B cell (primary cell): ENCODE measurements around the gene FAM186B. TPM values are rescaled to one million over a fixed set of nuclear protein-coding genes. Genes with fewer than 3 reads are reported as not detected.

Experiments used
- ATAC-seq: fragments of 200-7000 bp; cut with Tn5 transposase; one replicate; pipeline ENCODE4 v1.10.0; 2021; ENCODE audit warnings: low read depth, mild to moderate bottlenecking, moderate number of reproducible peaks, moderate library complexity
- CTCF ChIA-PET: fragments of 350-600 bp; sonication (Branson Sonifier 250); formaldehyde crosslinking; loops from one replicate; lab custom pipeline; 2021; ENCODE audit warnings: antibody characterized with exemption, inconsistent platforms; lab: Charles Lee
- POLR2A ChIA-PET: fragments of 350-600 bp; sonication (Branson Sonifier 250); formaldehyde crosslinking; loops from one replicate; lab custom pipeline; 2021; ENCODE audit warnings: antibody characterized with exemption; lab: Charles Lee
- DNase-seq: peaks from one replicate; pipeline ENCODE4 v3.0.0; 2013
- H2AFZ ChIP-seq: 2 replicates; pipeline ENCODE4 v1.6.1; 2012; ENCODE audit warnings: mild to moderate bottlenecking, low read depth, low read length; ENCODE audit not compliant: insufficient read depth, poor library complexity, severe bottlenecking
- H3K27ac ChIP-seq, 2 donors: 1 replicate in 1 of 2; 2 replicates in 1 of 2; pipeline ENCODE4 v1.5.1; 2012 to 2013; ENCODE audit warnings: low read length in 2 of 2, mild to moderate bottlenecking in 2 of 2, moderate library complexity in 1 of 2
- H3K27me3 ChIP-seq, 4 experiments: fragments of 200-600 bp in 1 of 4; sonication (generic) in 1 of 4; replicated peaks in 1 of 4; 1 replicate in 2 of 4; 2 replicates in 2 of 4; pipeline versions ENCODE4 v1.6.1 to v1.7.0; 2013 to 2016; ENCODE audit warnings: low read length in 3 of 4, mild to moderate bottlenecking in 2 of 4, mixed read lengths in 1 of 4, moderate library complexity in 1 of 4; ENCODE audit not compliant: insufficient read depth in 4 of 4, control insufficient read depth in 3 of 4; ENCODE audit errors: control extremely low read depth in 1 of 4
- H3K36me3 ChIP-seq, 2 experiments: replicated peaks in 1 of 2; 1 replicate in 1 of 2; 2 replicates in 1 of 2; pipeline versions ENCODE4 v1.6.1 to v1.7.1; 2013; ENCODE audit warnings: low read length in 1 of 2; ENCODE audit not compliant: insufficient read depth in 2 of 2, control insufficient read depth in 1 of 2; ENCODE audit errors: control extremely low read depth in 1 of 2, extremely low read depth in 1 of 2
- H3K4me1 ChIP-seq, 2 donors: fragments of 200-600 bp in 1 of 2; sonication (generic) in 1 of 2; 1 replicate in 1 of 2; 2 replicates in 1 of 2; pipeline versions ENCODE4 v1.5.1 to v1.6.1; 2013 to 2017; ENCODE audit warnings: low read length in 2 of 2; ENCODE audit not compliant: control insufficient read depth in 2 of 2, insufficient read depth in 2 of 2
- H3K4me2 ChIP-seq: replicated peaks from 2 replicates; pipeline ENCODE3; 2012; ENCODE audit warnings: mild to moderate bottlenecking, low read depth, low read length; ENCODE audit not compliant: poor library complexity, severe bottlenecking
- H3K4me3 ChIP-seq, 5 experiments: fragments of 200-600 bp in 1 of 5; sonication (generic) in 1 of 5; 1 replicate in 3 of 5; 2 replicates in 2 of 5; pipeline versions ENCODE4 v1.5.1 to v1.7.0; 2011 to 2016; ENCODE audit warnings: low read length in 4 of 5, mild to moderate bottlenecking in 4 of 5, low read depth in 2 of 5, control low read depth in 1 of 5, moderate library complexity in 1 of 5; ENCODE audit not compliant: insufficient read depth in 1 of 5; ENCODE audit errors: control extremely low read depth in 1 of 5, extremely low read depth in 1 of 5
- H3K79me2 ChIP-seq: fragments of 200-600 bp; sonication (generic); one replicate; pipeline ENCODE4 v1.6.0; 2016; ENCODE audit warnings: low read length; ENCODE audit not compliant: control insufficient read depth, insufficient read depth
- H3K9ac ChIP-seq: fragments of 200-600 bp; sonication (generic); 2 replicates; pipeline ENCODE4 v1.6.1; 2017; ENCODE audit warnings: mild to moderate bottlenecking, low read length, moderate library complexity
- H3K9me3 ChIP-seq, 3 donors: one replicate each; pipeline versions ENCODE4 v1.6.1 to v1.7.1; 2013; ENCODE audit warnings: low read length in 2 of 3; ENCODE audit not compliant: control insufficient read depth in 2 of 3, insufficient read depth in 1 of 3; ENCODE audit errors: control extremely low read depth in 1 of 3
- H4K20me1 ChIP-seq: 2 replicates; pipeline ENCODE4 v1.6.0; 2012; ENCODE audit warnings: mild to moderate bottlenecking, low read length; ENCODE audit not compliant: insufficient read depth, control insufficient read depth, poor library complexity, severe bottlenecking
- H3K27ac Mint-ChIP-seq: one replicate; pipeline ENCODE4 v1.8.0; 2021; ENCODE audit warnings: mixed read lengths
- H3K27me3 Mint-ChIP-seq: one replicate; pipeline ENCODE4 v1.8.0; 2021; ENCODE audit warnings: mixed read lengths
- H3K4me1 Mint-ChIP-seq: one replicate; pipeline ENCODE4 v1.8.0; 2021; ENCODE audit warnings: mixed read lengths
- H3K4me3 Mint-ChIP-seq: one replicate; pipeline ENCODE4 v1.8.0; 2021; ENCODE audit warnings: mixed read lengths
- H3K9me3 Mint-ChIP-seq: one replicate; pipeline ENCODE4 v1.8.0; 2022; ENCODE audit warnings: mixed read lengths; ENCODE audit not compliant: insufficient read depth
- CTCF ChIP-seq: fragments of 200-600 bp; IDR thresholded peaks from one replicate; pipeline ENCODE4 v1.8.0; 2022; ENCODE audit warnings: antibody characterized with exemption, mild to moderate bottlenecking
- EZH2 ChIP-seq: IDR thresholded peaks from 2 replicates; pipeline ENCODE4 v1.6.1; 2012; ENCODE audit warnings: borderline replicate concordance, low read depth, mild to moderate bottlenecking, moderate library complexity, low read length; ENCODE audit not compliant: insufficient read depth, poor library complexity, severe bottlenecking
- WGBS: methylation state at CpG from one replicate; pipeline ENCODE4 v1.1.5; 2013; ENCODE audit warnings: missing lambda C conversion rate; ENCODE audit not compliant: insufficient coverage; 5-methylcytosine and 5-hydroxymethylcytosine counted together
- intact Hi-C: fragments of 100-400 bp; cut with micrococcal nuclease; formaldehyde crosslinking; loops from one replicate; pipeline ENCODE4 v1.10.0; 2022
- polyA plus RNA-seq: library from polyadenylated mRNA; depleted of rRNA; stranded (reverse); fragments of >200 nt; gene quantifications from 2 replicates; pipeline ENCODE4 v1.2.3, GENCODE V29; 2012
- total RNA-seq, 2 donors: library from RNA; stranded (reverse); fragments of 120-200 nt in 1 of 2; gene quantifications; 1 replicate in 1 of 2; 2 replicates in 1 of 2; pipeline versions ENCODE4 v1.2.3 to v1.2.4, GENCODE V29; 2013 to 2022

FAM186B gene
- total and polyA plus RNA-seq, 2 donors (not counting 1 experiment from before 2014, with no cell fraction given) = 0.13 to 0.47 TPM

- H3K27ac Mint-ChIP-seq = peak overlapping the region; percentile 37
- H4K20me1 ChIP-seq = no peaks in the 10 kb centered on the region
- no peak overlapping the region for H3K4me2 ChIP-seq
- no peaks in the 10 kb centered on the region for H3K9me3 Mint-ChIP-seq
- ChIA-PET CTCF (interaction anchor here (1.2 to 12.5 kb wide), 11 partner anchors 12 to 129 kb away, joined by 3 to 372 read pairs (median 5); partner anchors contain the start of genes FMNL3 and PRPF40B), POLR2A (interaction anchor here (0.6 to 1.9 kb wide), 3 partner anchors 14 to 870 kb away, joined by 4 to 6 read pairs (median 5); no protein-coding TSS in a partner anchor)
- H3K27me3 Mint-ChIP-seq = no peaks in the 10 kb centered on the region
- H3K79me2 ChIP-seq = peaks cover 4% of the 10 kb centered on the region
- TF ChIP-seq CTCF = no peak
- no peak for TF ChIP-seq EZH2
- no peak for DNase-seq
- no peak overlapping the region for H3K27ac ChIP-seq
- no peak overlapping the region for H3K9ac ChIP-seq
- peaks cover 25% of the 10 kb centered on the region for H3K4me1 Mint-ChIP-seq
- H3K4me3 ChIP-seq = no peak overlapping the region
- H3K27me3 ChIP-seq = no peaks in the 10 kb centered on the region
- intact Hi-C loops = no loop called here
- no peaks in the 10 kb centered on the region for H3K9me3 ChIP-seq
- no peak overlapping the region for H3K4me3 Mint-ChIP-seq
- H3K4me1 ChIP-seq = peaks cover 16 to 21% of the 10 kb centered on the region in 2 donors
- ATAC-seq = no peak
- peaks cover 3 to 81% of the 10 kb centered on the region in 2 experiments for H3K36me3 ChIP-seq
- H2AFZ ChIP-seq = no peak overlapping the region
- WGBS = 100% methylated on average over 3 of the region's 3 CpGs
These were observed 43.2 kb upstream of the FAM186B start for GRCh38 chr12:49648712-49649003.

- POLR2A ChIA-PET = interaction anchor here (0.6 to 1.9 kb wide), 3 partner anchors 13 to 870 kb away, joined by 3 to 6 read pairs (median 5); no protein-coding TSS in a partner anchor
- H3K4me1 ChIP-seq = peaks cover 16 to 18% of the 10 kb centered on the region in 2 donors
- no peak for DNase-seq
- H3K4me2 ChIP-seq = no peak overlapping the region
- peak overlapping the region; percentile 50 for H3K27ac Mint-ChIP-seq
- no peak overlapping the region for H3K9ac ChIP-seq
- ATAC-seq = no peak
- no peak overlapping the region for H2AFZ ChIP-seq
- H4K20me1 ChIP-seq = no peaks in the 10 kb centered on the region
- WGBS = 85% methylated on average over 15 of the region's 15 CpGs
- H3K27me3 Mint-ChIP-seq = no peaks in the 10 kb centered on the region
- H3K4me3 ChIP-seq = no peak overlapping the region
- TF ChIP-seq CTCF = no peak
- H3K4me3 Mint-ChIP-seq = no peak overlapping the region
- H3K79me2 ChIP-seq = no peaks in the 10 kb centered on the region
- intact Hi-C loops = no loop called here
- H3K27ac ChIP-seq = peak overlapping the region in 1 of 2 donors; percentile 6
- no peaks in the 10 kb centered on the region for H3K27me3 ChIP-seq
- H3K9me3 ChIP-seq = no peaks in the 10 kb centered on the region
- peaks cover 22% of the 10 kb centered on the region for H3K4me1 Mint-ChIP-seq
- H3K36me3 ChIP-seq = peaks cover 3 to 77% of the 10 kb centered on the region in 2 experiments
- CTCF ChIA-PET = interaction anchor here (1.0 to 12.5 kb wide), 13 partner anchors 11 to 129 kb away, joined by 3 to 372 read pairs (median 3); partner anchors contain the start of genes FMNL3 and PRPF40B
- no peaks in the 10 kb centered on the region for H3K9me3 Mint-ChIP-seq
These were observed 42.6 kb upstream of the FAM186B start for GRCh38 chr12:49647827-49648711.
